HG03280 (cell line): ENCODE measurements around the gene NKAIN1.
"Not testable (repeated sequence)": the region's sequence is repeated elsewhere in the genome, so short reads cannot be mapped to it uniquely, and the experiment has no call there.

Experiments
- ATAC-seq: cut with Tn5 transposase; IDR thresholded peaks from one replicate; pipeline ENCODE4 v1.9.1; 2021; ENCODE audit warnings: mild to moderate bottlenecking, moderate library complexity; ENCODE audit not compliant: unreplicated experiment

Gene NKAIN1

DNA sequence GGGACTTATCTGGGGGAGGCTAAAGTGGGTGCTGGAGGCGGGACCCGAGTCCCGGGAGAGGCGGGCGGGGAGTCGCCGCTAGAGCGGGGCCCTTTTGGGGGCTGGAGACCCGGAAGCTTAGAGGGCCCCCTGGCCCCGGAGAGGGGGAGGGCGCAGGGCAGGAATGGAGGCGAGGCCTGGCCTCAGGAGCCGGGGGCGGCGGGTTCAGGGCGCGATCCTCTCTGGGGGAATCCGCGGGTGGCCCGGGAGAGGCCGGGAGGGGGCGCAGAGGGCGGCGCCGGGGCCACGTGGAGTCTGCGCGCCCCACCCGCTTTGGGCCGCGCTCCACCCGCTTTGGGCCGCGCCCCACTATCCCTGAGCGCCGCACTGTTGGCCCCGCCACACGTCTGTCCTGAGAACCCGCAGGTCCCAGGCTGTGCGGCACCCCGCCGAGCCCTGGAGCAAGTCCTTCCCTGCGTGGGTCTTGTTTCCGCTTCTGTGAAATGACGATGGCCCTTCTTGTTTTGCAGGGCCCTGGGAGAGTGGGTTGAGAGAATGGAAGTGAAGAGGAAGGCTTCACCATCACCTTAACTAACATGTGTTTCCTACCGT, 84.4 kb downstream of the NKAIN1 start:
- ATAC-seq: peak; percentile 76

DNA sequence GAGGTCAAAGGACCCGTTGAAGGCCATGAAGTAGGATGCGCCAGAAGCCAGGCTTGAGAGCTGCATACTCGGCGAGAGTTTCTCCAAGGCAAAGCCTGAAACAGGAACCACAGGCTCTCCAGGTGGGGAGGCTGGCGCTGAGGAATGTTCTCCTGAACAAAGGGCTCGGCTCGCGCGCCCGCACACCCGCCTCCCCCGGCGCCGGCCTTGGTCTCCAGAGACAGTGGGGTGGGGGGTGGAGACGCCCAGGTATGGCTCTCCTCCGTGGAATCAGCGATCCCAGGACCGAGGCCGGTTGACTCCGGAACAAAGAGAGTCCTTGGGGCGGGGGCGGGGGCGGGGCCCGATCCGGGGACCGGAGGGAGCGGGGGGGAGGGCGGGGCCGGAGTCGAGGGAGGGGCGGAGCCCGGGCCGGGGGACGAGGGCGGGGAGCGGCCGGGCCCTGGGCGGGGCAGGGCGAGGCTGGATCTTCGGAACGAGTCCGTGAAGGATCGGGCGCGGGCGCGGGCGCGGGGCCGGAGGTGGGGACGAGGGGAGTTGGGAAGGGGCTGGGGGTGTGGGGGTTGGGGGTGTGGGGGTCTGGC, 85.0 kb downstream of the NKAIN1 start:
- ATAC-seq: peak; percentile 53

DNA sequence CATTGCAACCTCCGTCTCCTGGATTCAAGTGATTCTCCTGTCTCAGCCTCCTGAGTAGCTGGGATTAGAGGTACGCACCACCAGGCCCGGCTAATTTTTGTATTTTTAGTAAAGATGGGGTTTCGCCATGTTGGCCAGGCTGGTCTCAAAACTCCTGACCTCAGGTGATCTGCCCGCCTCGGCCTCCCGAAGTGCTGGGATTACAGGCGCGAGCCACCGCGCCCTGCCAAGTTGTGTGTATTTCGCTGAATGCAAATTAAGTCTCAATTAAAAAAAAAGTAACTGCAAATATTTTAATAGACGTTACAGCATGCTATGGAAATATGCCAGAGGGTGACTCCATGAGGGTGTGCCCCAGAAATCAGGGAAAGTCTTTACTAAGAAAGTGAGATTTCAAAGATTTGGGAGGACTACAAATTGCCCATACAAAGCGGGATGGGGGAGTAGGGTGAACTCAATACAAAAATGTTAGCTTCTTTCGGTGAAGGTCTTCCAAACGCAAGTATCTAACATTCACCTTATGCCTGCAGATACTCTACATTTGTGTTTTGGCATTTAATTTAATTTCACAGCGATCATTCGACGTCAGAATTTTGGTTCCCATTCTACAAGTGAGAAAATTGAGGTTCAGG, 85.6 kb downstream of the NKAIN1 start:
- ATAC-seq: no peak

DNA sequence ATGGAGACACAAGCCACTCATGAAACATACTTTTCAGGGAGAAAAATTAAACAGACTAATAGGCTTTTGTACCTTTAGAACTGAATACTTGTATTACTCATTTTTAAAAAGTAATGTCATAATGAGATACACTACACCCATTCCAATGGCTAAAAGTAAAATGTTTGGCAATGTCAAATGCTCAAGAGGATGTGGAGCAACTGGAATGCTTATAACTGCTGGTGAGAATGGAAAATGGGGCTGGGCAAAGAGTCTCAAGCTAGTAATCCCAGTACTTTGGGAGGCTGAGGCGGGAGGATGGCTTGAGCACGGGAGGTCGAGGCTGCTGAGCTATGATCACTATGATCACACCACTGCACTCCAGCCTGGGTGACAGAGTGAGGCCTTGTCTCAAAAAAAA, 86.3 kb downstream of the NKAIN1 start:
- ATAC-seq: no peak

DNA sequence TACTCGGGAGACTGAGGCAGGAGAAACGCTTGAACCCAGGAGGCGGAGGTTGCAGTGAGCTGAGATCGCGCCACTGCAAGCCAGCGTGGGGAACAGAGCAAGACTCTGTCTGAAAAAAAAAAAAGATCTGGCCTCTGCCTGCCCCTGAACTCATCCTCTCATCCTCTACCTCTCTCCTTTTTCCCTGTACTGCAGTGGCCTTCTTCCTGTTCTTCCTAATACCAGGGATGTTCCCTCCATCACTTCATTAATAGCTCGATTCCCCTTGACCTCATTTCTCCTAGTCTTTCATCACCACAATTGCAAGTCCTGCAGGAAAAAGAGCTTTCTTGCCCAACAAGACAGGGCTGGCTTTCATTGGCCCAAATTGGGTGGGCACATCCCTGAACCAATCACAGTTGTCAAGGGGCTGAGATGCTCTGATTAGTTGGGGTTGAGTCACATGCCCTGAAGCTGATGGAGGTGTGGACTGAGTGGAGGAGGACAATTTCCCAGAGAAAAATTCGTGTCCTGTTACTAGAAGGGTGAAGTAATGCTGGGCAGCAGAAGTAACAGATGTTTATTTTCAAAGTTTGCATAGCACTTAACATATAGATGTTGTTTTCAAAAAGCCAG, 87.4 kb downstream of the NKAIN1 start:
- ATAC-seq: no peak

DNA sequence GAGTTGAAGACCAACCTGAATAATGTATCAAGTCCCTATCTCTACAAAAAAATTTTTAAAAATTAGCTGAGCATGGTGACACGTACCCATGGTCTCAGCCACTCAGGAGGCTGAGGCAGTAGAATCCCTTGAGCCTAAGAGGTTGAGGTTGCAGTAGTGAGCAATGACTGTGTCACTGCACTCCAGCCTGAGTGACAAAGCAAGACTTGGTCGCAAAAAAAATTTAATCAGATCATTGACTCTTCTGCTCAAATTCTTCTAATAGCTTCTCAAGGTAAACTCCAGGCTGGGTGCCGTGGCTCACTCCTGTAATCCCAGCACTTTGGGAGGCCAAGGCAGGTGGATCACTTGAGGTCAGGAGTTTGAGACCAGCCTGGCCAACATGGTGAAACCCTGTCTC, 88.3 kb downstream of the NKAIN1 start:
- ATAC-seq: no peak

DNA sequence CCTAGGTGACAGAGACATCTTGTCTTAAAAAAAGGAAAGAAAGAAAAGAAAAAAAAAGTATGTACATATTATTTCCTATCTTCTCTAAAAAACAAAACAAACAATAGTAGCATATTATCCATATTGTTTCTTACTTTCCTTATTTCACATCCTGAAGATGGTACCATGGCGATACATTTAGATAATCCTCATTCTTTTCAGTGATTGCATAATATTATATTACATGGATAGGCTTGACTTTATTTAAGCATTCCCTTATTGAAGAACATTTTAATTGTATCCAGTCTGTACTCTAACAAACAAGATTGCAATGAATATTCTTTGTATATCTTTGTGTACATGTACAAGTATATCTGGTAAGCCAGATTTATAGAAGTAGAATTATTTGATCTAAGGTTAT, 91.3 kb downstream of the NKAIN1 start:
- no peak for ATAC-seq

DNA sequence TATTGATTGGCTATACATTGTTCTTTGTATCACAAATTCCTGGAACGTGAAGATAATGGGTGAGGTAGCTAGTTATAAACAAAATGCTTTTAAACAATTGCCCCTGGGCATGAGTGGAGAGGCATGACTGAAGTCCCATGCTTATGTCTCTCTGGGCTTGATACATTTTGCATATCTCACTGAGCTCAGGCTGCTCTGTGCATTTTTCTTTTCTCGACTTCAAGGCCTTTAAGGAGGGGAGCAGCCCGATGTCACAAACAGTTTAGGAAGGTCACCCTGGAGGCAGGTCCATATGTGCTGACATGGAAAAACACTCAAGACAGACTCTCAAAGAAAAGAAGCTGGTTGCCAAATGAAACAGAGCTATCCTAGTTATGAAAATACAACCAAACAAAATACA, 94.0 kb downstream of the NKAIN1 start:
- ATAC-seq: no peak

DNA sequence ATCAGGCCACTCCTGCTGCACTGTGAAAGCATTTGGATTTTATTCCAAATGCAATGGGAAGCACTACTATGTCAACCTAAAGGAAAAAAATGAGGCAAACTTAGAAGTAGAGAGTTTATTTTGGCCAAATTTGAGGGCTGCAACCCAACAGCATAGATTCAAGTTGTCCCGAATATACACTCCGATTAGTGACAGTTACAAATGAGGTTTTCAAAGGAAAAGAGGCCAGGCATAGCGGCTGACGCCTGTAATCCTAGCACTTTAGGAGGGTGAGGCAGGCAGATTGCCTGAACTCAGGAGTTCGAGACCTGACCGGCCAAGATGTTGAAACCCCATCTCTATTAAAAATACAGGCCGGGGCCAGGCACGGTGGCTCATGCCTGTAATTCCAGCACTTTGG, 95.2 kb downstream of the NKAIN1 start:
- no peak for ATAC-seq

DNA sequence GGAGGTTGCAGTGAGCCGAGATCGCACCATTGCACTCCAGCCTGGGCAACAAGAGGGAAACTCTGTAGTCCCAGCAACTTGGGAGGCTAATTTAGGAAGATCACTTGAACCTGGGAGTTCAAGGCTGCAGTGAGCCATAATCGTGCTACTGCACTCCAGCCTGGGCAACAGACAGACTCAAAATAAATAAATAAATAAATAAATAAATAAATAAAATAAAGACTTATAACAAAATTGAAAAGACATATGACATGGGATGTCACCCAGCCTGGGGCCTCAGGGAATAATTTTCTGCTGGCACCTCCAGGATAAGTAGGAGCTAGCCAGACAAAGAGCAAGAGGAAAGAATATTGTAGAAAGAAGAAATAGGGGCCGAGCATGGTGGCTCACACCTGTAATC, 96.2 kb downstream of the NKAIN1 start:
- ATAC-seq: no peak

DNA sequence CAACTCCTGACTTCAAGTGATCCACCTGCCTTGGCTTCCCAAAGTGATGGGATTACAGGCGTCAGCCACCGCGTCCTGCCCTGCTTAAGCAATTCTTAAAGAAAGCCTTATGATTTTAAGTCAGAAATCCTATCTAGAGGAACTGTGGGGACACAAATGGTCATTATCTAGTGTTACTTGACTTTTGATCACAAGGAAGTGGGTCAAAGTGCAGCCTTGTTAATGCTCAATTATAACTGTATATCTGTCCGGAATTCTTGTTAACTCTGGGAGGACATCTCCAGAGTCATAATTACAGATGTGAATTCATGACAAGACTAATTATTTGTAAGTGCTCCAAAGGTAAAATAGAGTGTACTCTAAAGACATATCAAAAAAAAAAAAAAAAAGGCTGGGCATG, 97.3 kb downstream of the NKAIN1 start:
- no peak for ATAC-seq

DNA sequence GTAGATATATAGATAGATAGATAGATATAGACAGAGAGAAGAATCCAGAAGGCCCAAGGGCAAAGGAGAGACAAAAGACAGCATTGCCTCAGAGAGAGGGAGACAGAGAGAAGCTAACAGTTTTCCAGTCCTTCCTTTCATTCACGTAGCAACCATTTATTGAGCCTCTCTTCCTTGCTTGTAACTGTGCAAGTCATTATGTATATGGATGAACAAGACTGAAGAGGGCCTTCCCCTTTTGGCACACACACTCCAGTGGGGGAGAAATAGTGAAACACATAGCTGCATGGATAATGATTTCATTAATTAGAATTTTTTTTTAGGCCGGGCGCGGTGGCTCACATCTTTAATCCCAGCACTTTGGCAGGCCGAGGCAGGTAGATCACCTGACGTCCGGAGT, 99.4 kb downstream of the NKAIN1 start:
- no peak for ATAC-seq

DNA sequence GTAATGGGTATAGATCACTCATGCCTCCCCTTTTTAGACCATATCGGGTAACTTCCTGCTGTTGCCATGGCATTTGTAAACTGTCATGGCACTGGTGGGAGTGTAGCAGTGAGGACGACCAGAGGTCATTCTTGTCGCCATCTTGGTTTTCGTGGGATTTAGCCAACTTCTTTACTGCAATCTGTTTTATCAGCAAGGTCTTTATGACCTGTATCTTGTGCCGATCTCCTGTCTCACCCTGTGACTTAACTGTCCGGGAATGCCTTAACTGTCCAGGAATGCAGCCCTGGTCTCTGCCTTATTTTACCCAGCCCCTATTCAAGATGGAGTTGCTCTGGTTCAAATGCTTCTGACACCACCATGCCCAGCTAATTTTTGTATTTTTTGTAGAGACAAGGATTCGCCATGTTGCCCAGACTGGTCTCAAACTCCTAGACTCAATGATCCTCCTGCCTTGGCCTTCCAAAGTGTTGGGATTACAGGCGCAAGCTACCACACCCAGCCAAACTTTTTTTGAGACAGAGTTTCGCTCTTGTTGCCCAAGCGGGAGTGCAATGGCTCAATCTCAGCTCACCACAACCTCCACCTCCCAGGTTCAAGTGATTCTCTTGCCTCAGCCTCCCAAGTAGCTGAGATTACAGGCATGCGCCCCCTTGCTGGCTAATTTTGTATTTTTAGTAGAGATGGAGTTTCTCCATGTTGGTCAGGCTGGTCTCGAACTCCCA, 100.7 kb downstream of the NKAIN1 start:
- not testable (repeated sequence) for ATAC-seq

DNA sequence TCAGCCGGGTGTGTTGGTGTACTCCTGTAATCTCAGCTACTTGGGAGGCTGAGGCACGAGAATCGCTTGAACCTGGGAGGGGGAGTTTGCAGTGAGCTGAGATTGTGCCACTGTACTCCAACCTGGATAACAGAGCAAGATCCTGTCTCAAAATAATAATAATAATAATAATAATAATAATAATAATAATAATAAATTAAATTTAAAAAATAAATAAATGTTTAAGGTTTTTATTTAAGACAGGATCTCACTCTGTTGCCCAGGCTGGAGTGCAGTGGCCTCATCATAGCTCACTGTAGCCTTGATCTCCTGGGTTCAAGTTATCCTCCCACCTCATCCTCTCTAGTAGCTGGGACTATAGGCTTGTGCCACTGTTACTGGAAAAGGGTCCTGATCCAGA, 101.8 kb downstream of the NKAIN1 start:
- not testable (repeated sequence) for ATAC-seq

DNA sequence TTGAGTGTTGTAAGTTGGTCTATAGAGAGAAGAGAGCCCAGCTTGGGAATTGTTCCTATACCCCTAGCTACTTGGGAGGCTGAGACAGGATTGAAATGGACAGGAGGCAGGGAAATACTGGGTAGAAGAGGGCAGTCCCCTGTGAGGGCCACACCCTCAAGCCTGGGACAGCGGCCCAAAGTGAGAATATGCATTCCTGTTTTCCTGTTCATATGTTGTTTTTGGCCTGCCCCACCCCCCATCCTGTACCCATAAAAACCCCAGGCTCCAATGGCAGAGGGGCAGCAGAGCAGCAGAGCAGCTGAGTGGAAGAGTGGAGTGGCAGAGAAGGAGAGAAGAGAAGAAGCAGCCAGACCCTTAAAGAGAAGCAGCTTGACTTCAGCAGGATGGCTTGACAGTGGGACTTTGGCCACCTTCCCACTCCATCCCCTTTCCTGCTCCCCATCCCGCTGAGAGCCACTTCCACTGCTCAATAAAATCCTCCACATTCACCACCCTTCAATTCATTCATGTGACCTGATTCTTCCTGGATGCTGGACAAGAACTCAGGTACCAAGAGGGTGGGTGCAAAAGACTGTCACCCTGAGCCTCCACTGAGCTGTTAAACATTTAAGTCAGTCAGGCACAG, 103.6 kb downstream of the NKAIN1 start:
- no peak for ATAC-seq

DNA sequence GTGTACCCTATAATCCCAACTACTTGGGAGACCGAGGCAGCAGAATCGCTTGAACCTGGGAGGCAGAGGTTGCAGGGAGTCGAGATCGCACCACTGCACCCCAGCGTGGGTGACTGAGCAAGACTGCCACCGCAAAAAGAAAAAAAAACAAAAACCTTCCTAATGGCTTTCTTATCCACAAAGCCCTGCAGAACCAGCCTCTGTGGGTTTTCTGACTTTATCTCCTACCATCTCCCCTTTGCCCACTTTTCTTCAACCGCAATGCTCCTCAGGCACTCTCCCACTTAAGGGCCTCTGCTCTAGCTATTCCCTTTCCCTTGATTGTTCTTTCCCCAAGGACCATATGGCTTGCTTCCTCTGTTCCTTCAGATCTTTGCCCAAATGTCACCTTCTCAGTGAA, 106.3 kb downstream of the NKAIN1 start:
- ATAC-seq: no peak
